Endothelial cell of umbilical vein (primary cell): ENCODE results near the gene EXOSC5.

Experiments used
- EZH2 ChIP-seq: IDR thresholded peaks from 2 replicates; pipeline ENCODE4 v1.6.1; 2012; ENCODE audit warnings: borderline replicate concordance, low read depth, mild to moderate bottlenecking, moderate library complexity, low read length, inconsistent platforms; ENCODE audit not compliant: severe bottlenecking
- FOS ChIP-seq: IDR thresholded peaks from 2 replicates; pipeline ENCODE4 v1.6.1; 2011; ENCODE audit warnings: mild to moderate bottlenecking, low read length, moderate library complexity, borderline replicate concordance; ENCODE audit not compliant: insufficient read depth
- JUN ChIP-seq: IDR thresholded peaks from 2 replicates; pipeline ENCODE4 v1.6.1; 2011; ENCODE audit warnings: borderline replicate concordance, low read depth; ENCODE audit not compliant: insufficient read length, insufficient read depth
- TF ChIP-seq, protein P1 (sequence below), 2 donors: IDR thresholded peaks; 1 replicate in 1 of 2; 2 replicates in 1 of 2; pipeline ENCODE4 v1.5.1; 2011; ENCODE audit warnings: low read length in 2 of 2, mild to moderate bottlenecking in 2 of 2, moderate library complexity in 2 of 2, control low read depth in 1 of 2, inconsistent platforms in 1 of 2, low read depth in 1 of 2; ENCODE audit not compliant: insufficient read depth in 1 of 2; ENCODE audit errors: extremely low read depth in 1 of 2

GRCh38 chr19:41410336-41411054 lies 13.3 kb upstream of the EXOSC5 start:
- TF ChIP-seq, protein P1, sequence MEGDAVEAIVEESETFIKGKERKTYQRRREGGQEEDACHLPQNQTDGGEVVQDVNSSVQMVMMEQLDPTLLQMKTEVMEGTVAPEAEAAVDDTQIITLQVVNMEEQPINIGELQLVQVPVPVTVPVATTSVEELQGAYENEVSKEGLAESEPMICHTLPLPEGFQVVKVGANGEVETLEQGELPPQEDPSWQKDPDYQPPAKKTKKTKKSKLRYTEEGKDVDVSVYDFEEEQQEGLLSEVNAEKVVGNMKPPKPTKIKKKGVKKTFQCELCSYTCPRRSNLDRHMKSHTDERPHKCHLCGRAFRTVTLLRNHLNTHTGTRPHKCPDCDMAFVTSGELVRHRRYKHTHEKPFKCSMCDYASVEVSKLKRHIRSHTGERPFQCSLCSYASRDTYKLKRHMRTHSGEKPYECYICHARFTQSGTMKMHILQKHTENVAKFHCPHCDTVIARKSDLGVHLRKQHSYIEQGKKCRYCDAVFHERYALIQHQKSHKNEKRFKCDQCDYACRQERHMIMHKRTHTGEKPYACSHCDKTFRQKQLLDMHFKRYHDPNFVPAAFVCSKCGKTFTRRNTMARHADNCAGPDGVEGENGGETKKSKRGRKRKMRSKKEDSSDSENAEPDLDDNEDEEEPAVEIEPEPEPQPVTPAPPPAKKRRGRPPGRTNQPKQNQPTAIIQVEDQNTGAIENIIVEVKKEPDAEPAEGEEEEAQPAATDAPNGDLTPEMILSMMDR (IDR thresholded peaks at IDR 0.05; ENCODE audit: extremely low read depth in 1 of 2, insufficient read depth in 1 of 2, low read depth in 1 of 2, low read length in 2 of 2) = no peak
- TF ChIP-seq FOS = no peak
- no peak for TF ChIP-seq EZH2
- TF ChIP-seq JUN = no peak
